Subcutaneous adipose tissue (tissue), 4 donors: ENCODE measurements around the gene MATN3. TPM values are rescaled to one million over a fixed set of nuclear protein-coding genes. Genes with fewer than 3 reads are reported as not detected.

Source experiments
- CTCF ChIP-seq: fragments of 450-650 bp; IDR thresholded peaks from one replicate; pipeline ENCODE4 v1.5.1; 2016; ENCODE audit warnings: low read depth, mild to moderate bottlenecking, control low read depth, antibody characterized with exemption, moderate library complexity
- total RNA-seq, 4 donors: library from RNA; depleted of rRNA; stranded (reverse); fragments of >200 nt; gene quantifications; one replicate each; pipeline ENCODE4 v1.1.0, GENCODE V29; 2016

Gene MATN3
- total RNA-seq, 4 donors from 2014 or later, result 1.5 to 3.1 (median 2.3) TPM

- no peak for TF ChIP-seq CTCF
These were observed 39.0 kb downstream of the MATN3 start for GRCh38 chr2:19973466-19973865.

GRCh38 chr2:19971691-19972090, 40.8 kb downstream of the MATN3 start:
- no peak for TF ChIP-seq CTCF

- TF ChIP-seq CTCF, result no peak
These were observed 49.1 kb downstream of the MATN3 start for GRCh38 chr2:19963386-19963785.

DNA sequence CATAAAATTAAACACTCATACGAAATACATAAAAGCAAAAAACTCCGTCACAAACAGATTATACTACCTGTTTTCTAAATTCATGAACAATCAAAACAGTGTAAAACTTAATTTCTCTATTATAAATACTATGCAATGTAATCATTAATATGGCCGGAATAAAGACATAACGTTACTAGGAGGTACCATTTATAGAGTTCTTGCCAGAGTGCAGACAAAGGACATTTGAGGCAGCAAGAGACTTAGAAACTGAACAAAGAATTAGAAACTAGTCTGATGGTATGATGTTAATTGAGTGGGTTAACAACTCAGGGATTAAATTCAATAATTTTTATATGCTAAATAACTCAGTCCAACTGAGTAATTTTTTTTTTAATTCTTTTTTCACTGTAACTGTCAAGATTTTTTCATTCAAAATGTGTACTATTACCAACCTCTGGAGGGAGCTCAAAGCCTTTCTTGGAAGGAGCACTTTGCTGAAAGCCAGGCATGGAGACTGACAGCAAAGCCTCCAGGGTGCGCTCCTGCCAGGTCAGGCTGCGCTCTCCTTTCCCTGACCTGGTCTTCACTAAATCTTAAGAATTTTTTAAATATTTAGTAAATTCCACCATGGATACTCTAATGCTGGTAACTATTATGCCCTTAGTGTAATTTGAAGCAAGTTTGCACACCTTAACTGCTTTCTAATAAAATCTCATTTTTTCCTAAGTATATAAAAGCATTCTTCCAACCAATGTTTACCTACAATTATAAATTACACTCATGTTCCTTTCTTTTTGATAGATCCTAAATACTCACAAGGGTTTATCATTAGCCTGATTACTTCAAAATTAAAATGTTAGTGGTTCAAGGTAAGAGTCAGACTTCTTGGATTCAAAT, 56.7 kb downstream of the MATN3 start:
- TF ChIP-seq CTCF, result no peak

DNA sequence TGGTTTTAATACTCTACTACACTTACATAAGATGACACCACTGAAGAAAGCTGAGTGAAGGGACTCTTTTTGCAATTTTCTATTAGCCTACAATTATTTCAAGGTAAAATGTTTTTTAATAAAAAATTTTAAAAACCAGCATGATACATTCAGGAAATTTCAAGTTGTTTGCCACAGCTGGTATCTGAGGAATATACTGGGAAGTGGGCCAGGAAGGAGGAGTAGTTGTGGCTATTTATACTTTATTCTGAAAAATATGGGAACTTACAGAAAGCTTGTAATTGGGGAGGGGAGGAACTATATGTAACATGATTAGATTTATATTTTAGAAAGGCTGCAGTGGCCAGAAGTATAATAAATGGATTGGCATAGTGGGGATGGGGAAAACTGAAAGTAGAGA, 63.4 kb downstream of the MATN3 start:
- no peak for TF ChIP-seq CTCF

- TF ChIP-seq CTCF, result no peak
These were observed 65.1 kb downstream of the MATN3 start for GRCh38 chr2:19947184-19947940.

- no peak for TF ChIP-seq CTCF
These were observed 68.1 kb downstream of the MATN3 start for GRCh38 chr2:19944205-19944845.
